ENCODE measurements around the gene LBX2. TPM values are rescaled to one million over a fixed set of nuclear protein-coding genes. Genes with fewer than 3 reads are reported as not detected.
A peak's percentile ranks its signal among the peaks of the same experiment; 100 is the strongest.

Gene LBX2
- total and polyA plus RNA-seq, 9 of the 15 experiments (the other 6 are each of a cell fraction or from before 2014, with no cell fraction given): 0.39 to 6.2 (median 1.8) TPM; not detected in 1

- no peak for TF ChIP-seq ATF1 (CRISPR knock-in tag; IDR thresholded peaks at IDR 0.05)
- no peak for TF ChIP-seq ATF1 (tag; IDR thresholded peaks at IDR 0.05)
- no peak for TF ChIP-seq HMGN3 (IDR thresholded peaks at IDR 0.05; ENCODE audit: borderline replicate concordance, extremely low read depth, insufficient read length, low read depth, low read length)
- no peak for TF ChIP-seq CBFA2T3 (IDR thresholded peaks at IDR 0.05)
- TF ChIP-seq UBTF (IDR thresholded peaks at IDR 0.05; ENCODE audit: borderline replicate concordance in 1 of 2, low read depth in 2 of 2, low read length in 2 of 2): no peak
- peak; percentile 26; the same call in 1 of the 2 replicates for TF ChIP-seq FOSL1 (tag; conservative IDR thresholded peaks at IDR 0.05)
- no peak for TF ChIP-seq ZSCAN32 (CRISPR knock-in tag; IDR thresholded peaks at IDR 0.05)
- TF ChIP-seq ZNF239 (CRISPR knock-in tag; IDR thresholded peaks at IDR 0.05): no peak
- TF ChIP-seq ZBTB5 (IDR thresholded peaks at IDR 0.05): no peak
- TF ChIP-seq GATAD2B (IDR thresholded peaks at IDR 0.05; ENCODE audit: borderline replicate concordance): no peak
- TF ChIP-seq TFAP4 (CRISPR knock-in tag; IDR thresholded peaks at IDR 0.05; ENCODE audit: borderline replicate concordance): peak; percentile 7; the same call in 1 of the 2 replicates
- TF ChIP-seq STAT5A (IDR thresholded peaks at IDR 0.05; ENCODE audit: borderline replicate concordance, low read length): no peak
- TF ChIP-seq PRDM10 (IDR thresholded peaks at IDR 0.05; ENCODE audit: partially characterized antibody): peak; percentile 9
- TF ChIP-seq LEF1 (IDR thresholded peaks at IDR 0.05): peak; percentile 53; the same call in 1 of the 2 replicates
- TF ChIP-seq FOXA1 (IDR thresholded peaks at IDR 0.05; ENCODE audit: borderline replicate concordance): no peak
- no peak for TF ChIP-seq SRSF1 (IDR thresholded peaks at IDR 0.05; ENCODE audit: low read depth, low read length)
- TF ChIP-seq STAG1 (CRISPR knock-in tag; IDR thresholded peaks at IDR 0.05; ENCODE audit: borderline replicate concordance): no peak
Observed at GRCh38 chr2:74548285-74548899, 49.0 kb upstream of the LBX2 start (continued).

All from K562 (cell line).